GM21619 (cell line): ENCODE measurements around the gene ITPKB.
"Not testable (repeated sequence)": the region's sequence is repeated elsewhere in the genome, so short reads cannot be mapped to it uniquely, and the experiment has no call there.

Experiments
- ATAC-seq: cut with Tn5 transposase; IDR thresholded peaks from one replicate; pipeline ENCODE4 v1.9.1; 2021; ENCODE audit not compliant: unreplicated experiment

The ITPKB gene

GRCh38 chr1:226605318-226605950, 133.6 kb downstream of the ITPKB start:
- no peak for ATAC-seq

GRCh38 chr1:226604560-226605317, 134.3 kb downstream of the ITPKB start:
- no peak for ATAC-seq

- no peak for ATAC-seq
Observed at GRCh38 chr1:226603858-226604559, 135.1 kb downstream of the ITPKB start.

GRCh38 chr1:226603022-226603857, 135.8 kb downstream of the ITPKB start:
- no peak for ATAC-seq

GRCh38 chr1:226602186-226603021, 136.7 kb downstream of the ITPKB start:
- ATAC-seq, result no peak

- no peak for ATAC-seq
Observed at GRCh38 chr1:226601456-226601855, 137.6 kb downstream of the ITPKB start.

GRCh38 chr1:226600254-226600653, 138.8 kb downstream of the ITPKB start:
- no peak for ATAC-seq

- no peak for ATAC-seq
Observed at GRCh38 chr1:226599636-226600238, 139.3 kb downstream of the ITPKB start.

GRCh38 chr1:226598955-226599354, 140.1 kb downstream of the ITPKB start:
- ATAC-seq, result not testable (repeated sequence)

GRCh38 chr1:226598455-226598849, 140.6 kb downstream of the ITPKB start:
- ATAC-seq, result no peak

GRCh38 chr1:226597616-226598454, 141.2 kb downstream of the ITPKB start:
- no peak for ATAC-seq

- ATAC-seq, result no peak
Observed at GRCh38 chr1:226596531-226597165, 142.4 kb downstream of the ITPKB start.

- ATAC-seq, result no peak
Observed at GRCh38 chr1:226593541-226593940, 145.5 kb downstream of the ITPKB start.

GRCh38 chr1:226590614-226591013, 148.5 kb downstream of the ITPKB start:
- no peak for ATAC-seq

GRCh38 chr1:226589008-226589733, 149.9 kb downstream of the ITPKB start:
- no peak for ATAC-seq

- no peak for ATAC-seq
Observed at GRCh38 chr1:226588484-226588883, 150.6 kb downstream of the ITPKB start.

GRCh38 chr1:226586650-226587422, 152.2 kb downstream of the ITPKB start:
- ATAC-seq, result no peak
